GM12878 (cell line): ENCODE measurements around the gene GUK1. TPM values are rescaled to one million over a fixed set of nuclear protein-coding genes. Genes with fewer than 3 reads are reported as not detected.

ENCODE experiments used
- ATAC-seq: fragments of 200-7000 bp; cut with Tn5 transposase; 3 replicates; pipeline ENCODE4 v1.9.1; 2020; ENCODE audit warnings: mild to moderate bottlenecking, moderate library complexity
- BruUV-seq: library from RNA; stranded (reverse); fragments of 400-500 nt; replicated peaks from 2 replicates; lab custom pipeline; 2021; lab: Mats Ljungman, UMichigan
- CTCF ChIA-PET: fragments of 300-600 bp; sonication (Branson Sonifier 250); formaldehyde crosslinking; extraction: SDS; loops from one replicate; lab custom pipeline; 2021; ENCODE audit warnings: inconsistent platforms; lab: Yijun Ruan, JAX
- POLR2A ChIA-PET: fragments of 350-600 bp; formaldehyde crosslinking; extraction: SDS; loops from one replicate; lab custom pipeline; 2021; ENCODE audit warnings: inconsistent platforms; lab: Charles Lee
- RAD21 ChIA-PET: fragments of 300-600 bp; sonication (Branson Sonifier 250); formaldehyde crosslinking; loops from one replicate; lab custom pipeline; 2023; ENCODE audit warnings: antibody characterized with exemption; ENCODE audit not compliant: unreplicated experiment; lab: Charles Lee
- SMC1A ChIA-PET: fragments of 300-600 bp; sonication (Branson Sonifier 250); formaldehyde crosslinking; loops from one replicate; lab custom pipeline; 2023; ENCODE audit not compliant: unreplicated experiment, uncharacterized antibody; lab: Charles Lee
- DNase-seq: peaks from one replicate; pipeline ENCODE4 v3.0.0-alpha.2; 2011; ENCODE audit warnings: low read depth, low spot score
- FAIRE-seq: peaks from 3 replicates; lab custom pipeline; 2011; peaks lifted over from hg19 to GRCh38; lab: Jason Lieb, UNC
- H2AFZ ChIP-seq: 2 replicates; pipeline ENCODE4 v1.6.0; 2011; ENCODE audit warnings: low read depth, low read length, control low read depth; ENCODE audit not compliant: control insufficient read depth
- H3K27ac ChIP-seq: 2 replicates; pipeline ENCODE4 v1.5.1; 2011; ENCODE audit warnings: control low read depth; ENCODE audit not compliant: control insufficient read depth, insufficient read depth
- H3K27me3 ChIP-seq, 2 experiments: replicated peaks in 1 of 2; 2 replicates each; pipeline versions ENCODE4 v1.6.0 to v1.6.1; 2011; ENCODE audit warnings: low read length in 1 of 2; ENCODE audit not compliant: control insufficient read depth in 2 of 2, insufficient read depth in 2 of 2
- H3K36me3 ChIP-seq, 2 experiments: 2 replicates each; pipeline ENCODE4 v1.5.1; 2011; ENCODE audit warnings: low read length in 1 of 2; ENCODE audit not compliant: control insufficient read depth in 2 of 2, insufficient read depth in 2 of 2
- H3K4me1 ChIP-seq: 2 replicates; pipeline ENCODE4 v1.6.1; 2011; ENCODE audit warnings: mild to moderate bottlenecking, low read length, moderate library complexity, mixed read lengths; ENCODE audit not compliant: control insufficient read depth, insufficient read depth
- H3K4me2 ChIP-seq: 2 replicates; pipeline ENCODE4 v1.6.0; 2011; ENCODE audit warnings: control low read depth; ENCODE audit not compliant: control insufficient read depth, insufficient read depth
- H3K4me3 ChIP-seq: fragments of 200-600 bp; sonication (generic); 2 replicates; pipeline ENCODE4 v1.5.1; 2016
- H3K79me2 ChIP-seq: 2 replicates; pipeline ENCODE4 v1.6.0; 2011; ENCODE audit warnings: low read length; ENCODE audit not compliant: control insufficient read depth, insufficient read depth
- H3K9ac ChIP-seq: 2 replicates; pipeline ENCODE4 v1.8.0; 2011; ENCODE audit warnings: low read length, control low read depth, mixed read lengths; ENCODE audit not compliant: control insufficient read depth, insufficient read depth
- H3K9me3 ChIP-seq: replicated peaks from 3 replicates; pipeline ENCODE4 v1.5.1; 2011; ENCODE audit warnings: mild to moderate bottlenecking, low read length; ENCODE audit not compliant: control insufficient read depth, insufficient read depth
- H4K20me1 ChIP-seq: 2 replicates; pipeline ENCODE4 v1.6.0; 2011; ENCODE audit not compliant: control insufficient read depth, insufficient read depth
- CBX3 ChIP-seq: fragments of 200-600 bp; sonication (generic); IDR thresholded peaks from 2 replicates; pipeline ENCODE4 v1.6.1; 2016; ENCODE audit warnings: low read depth, borderline replicate concordance
- CEBPB ChIP-seq, 2 experiments: fragments of 150-350 bp in 1 of 2; IDR thresholded peaks; 2 replicates each; pipeline ENCODE4 v1.6.1; 2012 to 2014; ENCODE audit warnings: low read depth in 2 of 2, low read length in 2 of 2, borderline replicate concordance in 1 of 2, inconsistent platforms in 1 of 2
- CHD4 ChIP-seq: fragments of 200-600 bp; sonication (generic); IDR thresholded peaks from 2 replicates; pipeline ENCODE4 v1.6.1; 2016; ENCODE audit warnings: mild to moderate bottlenecking
- KLF5 ChIP-seq: fragments of 450-650 bp; IDR thresholded peaks from 2 replicates; pipeline ENCODE4 v1.6.1; 2014; ENCODE audit warnings: mild to moderate bottlenecking; ENCODE audit not compliant: partially characterized antibody
- RFX5 ChIP-seq: IDR thresholded peaks from 2 replicates; pipeline ENCODE4 v1.6.1; 2011; ENCODE audit warnings: low read depth, low read length, improper control_type of control experiment
- RUNX3 ChIP-seq: IDR thresholded peaks from 2 replicates; pipeline ENCODE4 v1.6.1; 2012; ENCODE audit warnings: low read length, inconsistent platforms
- SMAD1 ChIP-seq: fragments of 450-650 bp; IDR thresholded peaks from 2 replicates; pipeline ENCODE4 v1.6.1; 2018; ENCODE audit warnings: mild to moderate bottlenecking, low read depth; ENCODE audit not compliant: partially characterized antibody
- ZBTB33 ChIP-seq: fragments of 450-650 bp; IDR thresholded peaks from 2 replicates; pipeline ENCODE4 v1.6.1; 2017; ENCODE audit warnings: mild to moderate bottlenecking
- ZNF207 ChIP-seq: fragments of 450-650 bp; IDR thresholded peaks from 2 replicates; pipeline ENCODE4 v1.6.1; 2014; ENCODE audit warnings: antibody characterized with exemption, mild to moderate bottlenecking, borderline replicate concordance
- ZSCAN29 ChIP-seq: fragments of 450-650 bp; IDR thresholded peaks from 2 replicates; pipeline ENCODE4 v1.6.1; 2017; ENCODE audit warnings: mild to moderate bottlenecking, moderate library complexity
- ZZZ3 ChIP-seq: IDR thresholded peaks from 2 replicates; pipeline ENCODE4 v1.6.1; 2011; ENCODE audit warnings: low read depth; ENCODE audit not compliant: control insufficient read depth, insufficient read length
- WGBS: methylation state at CpG from one replicate; pipeline ENCODE4 v1.1.6; 2016; ENCODE audit warnings: low lambda C conversion rate; ENCODE audit not compliant: insufficient replicate concordance, insufficient coverage; ENCODE audit errors: missing lambda C conversion rate; 5-methylcytosine and 5-hydroxymethylcytosine counted together
- in situ Hi-C: fragments of 300-500 bp; cut with MboI; formaldehyde crosslinking; loops from 9 replicates; pipeline ENCODE4 v1.14.3; 2018; ENCODE audit warnings: mixed read lengths
- intact Hi-C: fragments of 100-400 bp; cut with micrococcal nuclease; formaldehyde crosslinking; loops from one replicate; pipeline ENCODE4 v1.14.2; 2022; ENCODE audit not compliant: unreplicated experiment
- polyA plus RNA-seq, 11 experiments: library from polyadenylated mRNA; depleted of rRNA in 4 of 11; unstranded in 6 of 11; stranded (reverse) in 5 of 11; fragments of >200 nt; fragmentation: Nextera tagmentation in 4 of 11; fragmentation: Illumina TruSeq in 1 of 11; extraction: Ambion mirVana in 4 of 11; extraction: Trizol in 1 of 11; gene quantifications; 1 replicate in 1 of 11; 2 replicates in 10 of 11; pipeline versions ENCODE4 v1.2.1 to v1.2.3, GENCODE V29; 2011 to 2016; ENCODE audit warnings: inconsistent platforms in 2 of 11, missing spikeins in 2 of 11, low read depth in 1 of 11
- total RNA-seq, 4 experiments: library from RNA; depleted of rRNA in 3 of 4; stranded (reverse); fragments of >200 nt in 3 of 4; fragmentation: Illumina TruSeq in 1 of 4; extraction: Trizol in 1 of 4; gene quantifications; 2 replicates each; pipeline versions ENCODE4 v1.2.1 to v1.2.3, GENCODE V29; 2013 to 2021
- TF ChIP-seq, protein P1 (sequence below): IDR thresholded peaks from 2 replicates; pipeline ENCODE4 v1.6.1; 2012; ENCODE audit warnings: mild to moderate bottlenecking, low read depth, low read length
- TF ChIP-seq, protein P2 (sequence below): fragments of 450-650 bp; conservative IDR thresholded peaks from 2 replicates; pipeline ENCODE4 v1.6.1; 2017; ENCODE audit warnings: mild to moderate bottlenecking, moderate library complexity
- TF ChIP-seq, protein P3 (sequence below): IDR thresholded peaks from 2 replicates; pipeline ENCODE4 v1.6.1; 2012; ENCODE audit warnings: low read depth, low read length, improper control_type of control experiment

GUK1 gene
- total and polyA plus RNA-seq, 10 of the 15 experiments (the other 5 are each of a cell fraction or from before 2014, with no cell fraction given) = 6.3 to 357 (median 203) TPM

DNA sequence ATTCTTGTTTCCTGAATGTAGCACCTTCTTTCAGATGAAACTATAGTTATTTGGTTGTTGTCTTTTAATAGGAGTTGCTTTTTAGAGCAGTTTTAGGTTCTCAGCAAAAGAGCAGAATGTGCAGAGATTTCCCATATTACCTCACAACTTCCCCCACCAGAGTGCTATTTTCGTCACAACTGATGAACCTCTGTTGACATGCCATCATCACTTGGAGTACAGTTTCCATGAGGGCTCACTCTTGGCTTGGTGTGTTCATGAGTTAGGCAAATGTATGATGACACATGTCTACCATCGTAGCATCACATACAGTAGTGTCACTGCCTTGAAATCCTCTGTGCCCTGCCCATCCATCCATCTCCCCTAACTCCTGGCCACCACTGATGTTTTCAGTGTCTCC, 29.3 kb downstream of the GUK1 start:
- no peaks in the 10 kb centered on the region for H3K27me3 ChIP-seq
- no peak overlapping the region for H3K4me3 ChIP-seq
- no peak overlapping the region for H3K27ac ChIP-seq
- no peak overlapping the region for H2AFZ ChIP-seq
- ATAC-seq (no peak), DNase-seq (no peak), FAIRE-seq (no peak)
- no peak overlapping the region for H3K9ac ChIP-seq
- intact Hi-C loops (no loop called here), in situ Hi-C loops (no loop called here)
- H3K9me3 ChIP-seq = no peaks in the 10 kb centered on the region
- TF ChIP-seq ZBTB33 = no peak
- TF ChIP-seq, protein P1, sequence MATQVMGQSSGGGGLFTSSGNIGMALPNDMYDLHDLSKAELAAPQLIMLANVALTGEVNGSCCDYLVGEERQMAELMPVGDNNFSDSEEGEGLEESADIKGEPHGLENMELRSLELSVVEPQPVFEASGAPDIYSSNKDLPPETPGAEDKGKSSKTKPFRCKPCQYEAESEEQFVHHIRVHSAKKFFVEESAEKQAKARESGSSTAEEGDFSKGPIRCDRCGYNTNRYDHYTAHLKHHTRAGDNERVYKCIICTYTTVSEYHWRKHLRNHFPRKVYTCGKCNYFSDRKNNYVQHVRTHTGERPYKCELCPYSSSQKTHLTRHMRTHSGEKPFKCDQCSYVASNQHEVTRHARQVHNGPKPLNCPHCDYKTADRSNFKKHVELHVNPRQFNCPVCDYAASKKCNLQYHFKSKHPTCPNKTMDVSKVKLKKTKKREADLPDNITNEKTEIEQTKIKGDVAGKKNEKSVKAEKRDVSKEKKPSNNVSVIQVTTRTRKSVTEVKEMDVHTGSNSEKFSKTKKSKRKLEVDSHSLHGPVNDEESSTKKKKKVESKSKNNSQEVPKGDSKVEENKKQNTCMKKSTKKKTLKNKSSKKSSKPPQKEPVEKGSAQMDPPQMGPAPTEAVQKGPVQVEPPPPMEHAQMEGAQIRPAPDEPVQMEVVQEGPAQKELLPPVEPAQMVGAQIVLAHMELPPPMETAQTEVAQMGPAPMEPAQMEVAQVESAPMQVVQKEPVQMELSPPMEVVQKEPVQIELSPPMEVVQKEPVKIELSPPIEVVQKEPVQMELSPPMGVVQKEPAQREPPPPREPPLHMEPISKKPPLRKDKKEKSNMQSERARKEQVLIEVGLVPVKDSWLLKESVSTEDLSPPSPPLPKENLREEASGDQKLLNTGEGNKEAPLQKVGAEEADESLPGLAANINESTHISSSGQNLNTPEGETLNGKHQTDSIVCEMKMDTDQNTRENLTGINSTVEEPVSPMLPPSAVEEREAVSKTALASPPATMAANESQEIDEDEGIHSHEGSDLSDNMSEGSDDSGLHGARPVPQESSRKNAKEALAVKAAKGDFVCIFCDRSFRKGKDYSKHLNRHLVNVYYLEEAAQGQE = no peak
- no peak for TF ChIP-seq KLF5
- TF ChIP-seq, protein P2, sequence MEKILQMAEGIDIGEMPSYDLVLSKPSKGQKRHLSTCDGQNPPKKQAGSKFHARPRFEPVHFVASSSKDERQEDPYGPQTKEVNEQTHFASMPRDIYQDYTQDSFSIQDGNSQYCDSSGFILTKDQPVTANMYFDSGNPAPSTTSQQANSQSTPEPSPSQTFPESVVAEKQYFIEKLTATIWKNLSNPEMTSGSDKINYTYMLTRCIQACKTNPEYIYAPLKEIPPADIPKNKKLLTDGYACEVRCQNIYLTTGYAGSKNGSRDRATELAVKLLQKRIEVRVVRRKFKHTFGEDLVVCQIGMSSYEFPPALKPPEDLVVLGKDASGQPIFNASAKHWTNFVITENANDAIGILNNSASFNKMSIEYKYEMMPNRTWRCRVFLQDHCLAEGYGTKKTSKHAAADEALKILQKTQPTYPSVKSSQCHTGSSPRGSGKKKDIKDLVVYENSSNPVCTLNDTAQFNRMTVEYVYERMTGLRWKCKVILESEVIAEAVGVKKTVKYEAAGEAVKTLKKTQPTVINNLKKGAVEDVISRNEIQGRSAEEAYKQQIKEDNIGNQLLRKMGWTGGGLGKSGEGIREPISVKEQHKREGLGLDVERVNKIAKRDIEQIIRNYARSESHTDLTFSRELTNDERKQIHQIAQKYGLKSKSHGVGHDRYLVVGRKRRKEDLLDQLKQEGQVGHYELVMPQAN = no peak
- TF ChIP-seq ZZZ3 = no peak
- no peak for TF ChIP-seq CEBPB (IDR thresholded peaks at IDR 0.05; ENCODE audit: borderline replicate concordance in 1 of 2, low read depth in 2 of 2, low read length in 2 of 2)
- no peak for TF ChIP-seq RFX5
- TF ChIP-seq CBX3 = no peak
- no peak for TF ChIP-seq SMAD1
- TF ChIP-seq RUNX3 = no peak
- TF ChIP-seq CHD4 = no peak
- no peak for TF ChIP-seq ZSCAN29
- TF ChIP-seq, protein P3, sequence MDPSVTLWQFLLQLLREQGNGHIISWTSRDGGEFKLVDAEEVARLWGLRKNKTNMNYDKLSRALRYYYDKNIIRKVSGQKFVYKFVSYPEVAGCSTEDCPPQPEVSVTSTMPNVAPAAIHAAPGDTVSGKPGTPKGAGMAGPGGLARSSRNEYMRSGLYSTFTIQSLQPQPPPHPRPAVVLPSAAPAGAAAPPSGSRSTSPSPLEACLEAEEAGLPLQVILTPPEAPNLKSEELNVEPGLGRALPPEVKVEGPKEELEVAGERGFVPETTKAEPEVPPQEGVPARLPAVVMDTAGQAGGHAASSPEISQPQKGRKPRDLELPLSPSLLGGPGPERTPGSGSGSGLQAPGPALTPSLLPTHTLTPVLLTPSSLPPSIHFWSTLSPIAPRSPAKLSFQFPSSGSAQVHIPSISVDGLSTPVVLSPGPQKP = no peak
- TF ChIP-seq ZNF207 = no peak
- no peaks in the 10 kb centered on the region for H3K36me3 ChIP-seq
- RAD21 ChIA-PET = no interaction called here
- no peaks in the 10 kb centered on the region for H4K20me1 ChIP-seq
- no TSS peak for BruUV-seq
- H3K4me1 ChIP-seq = peaks cover 13% of the 10 kb centered on the region
- WGBS = 62% methylated on average over 2 of the region's 2 CpGs
- peaks cover 4% of the 10 kb centered on the region for H3K79me2 ChIP-seq
- SMC1A ChIA-PET = no interaction called here
- CTCF ChIA-PET = interaction anchor here (4.3 to 5.2 kb wide), 2 partner anchors 31 to 171 kb away, joined by 40 to 54 read pairs; partner anchors contain the start of gene GUK1
- H3K4me2 ChIP-seq = no peak overlapping the region
- POLR2A ChIA-PET = no interaction called here
